Right renal cortex interstitium (tissue), 3 donors: ENCODE results near the gene SC5D. TPM values are rescaled to one million over a fixed set of nuclear protein-coding genes. Genes with fewer than 3 reads are reported as not detected.
A peak's percentile ranks its signal among the peaks of the same experiment; 100 is the strongest.

ENCODE experiments used
- DNase-seq, 3 donors: peaks; one replicate each; pipeline ENCODE4 v3.0.0-alpha.2; 2013; ENCODE audit warnings: low read depth in 3 of 3, low spot score in 2 of 3
- polyA plus RNA-seq, 3 donors: library from polyadenylated mRNA; unstranded; fragments of 120-200 nt; gene quantifications; one replicate each; pipeline ENCODE4 v1.2.1, GENCODE V29; 2013; ENCODE audit not compliant: insufficient read length in 3 of 3

The SC5D gene
- polyA plus RNA-seq, 3 donors, result 66.1 to 69.0 (median 68.3) TPM

GRCh38 chr11:121291896-121292494, 576 bp upstream of the SC5D start:
- peak in 1 of 3 donors; percentile 36 for DNase-seq

DNA sequence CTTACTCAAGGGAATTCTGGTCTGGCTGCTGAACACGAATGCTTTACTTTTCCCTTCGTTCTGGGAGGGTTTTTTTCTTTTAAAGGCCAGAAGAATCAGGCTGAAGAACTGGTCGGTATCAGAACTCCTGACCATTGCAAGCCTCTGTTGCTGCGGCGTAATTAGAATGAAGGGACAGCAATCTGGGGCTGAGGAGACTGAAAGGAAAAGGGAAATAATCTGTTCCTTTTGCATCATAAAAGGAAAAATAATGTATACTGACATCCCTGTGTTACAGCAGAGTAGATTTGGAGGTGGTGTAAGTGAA, 670 bp downstream of the SC5D start:
- DNase-seq, result no peak

GRCh38 chr11:121295246-121296029, 2.9 kb downstream of the SC5D start:
- DNase-seq, result no peak

DNA sequence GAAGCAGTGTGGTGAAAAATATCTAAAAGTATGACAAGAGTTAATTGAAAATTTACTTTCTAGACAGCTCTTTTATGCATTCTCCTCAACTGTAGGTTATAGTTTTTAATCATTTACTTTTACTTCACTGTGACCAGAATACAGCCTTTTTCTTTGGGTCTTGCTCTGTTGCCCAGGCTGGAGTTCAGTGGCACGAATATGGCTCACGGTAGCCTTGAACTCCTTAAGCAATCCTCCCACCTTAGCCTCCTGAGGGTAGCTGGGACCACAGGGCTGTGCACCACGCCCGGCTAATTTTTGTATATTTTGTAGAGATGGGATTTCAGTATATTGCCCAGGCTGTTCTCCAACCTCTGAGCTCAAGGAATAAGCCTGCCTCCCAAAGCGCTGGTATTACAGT, 5.3 kb downstream of the SC5D start:
- DNase-seq, result no peak

DNA sequence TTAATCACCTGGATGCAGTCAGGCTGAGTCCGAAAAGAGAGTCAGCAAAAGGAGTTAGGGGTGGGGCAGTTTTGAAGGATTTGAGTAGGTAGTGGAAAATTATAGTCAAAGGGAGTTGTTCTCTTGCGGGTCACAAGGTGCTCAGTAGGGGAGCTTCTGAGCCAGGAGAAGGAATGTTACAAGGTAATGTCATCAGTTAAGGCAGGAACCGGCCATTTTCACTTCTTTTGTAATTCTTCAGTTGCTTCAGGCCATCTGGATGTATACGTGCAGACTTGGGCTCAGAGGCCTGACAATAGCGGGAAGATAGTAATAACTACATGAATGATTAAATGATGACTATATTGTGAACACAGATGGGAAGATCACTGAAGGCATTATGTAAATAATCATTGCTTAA, 6.2 kb downstream of the SC5D start:
- no peak for DNase-seq

GRCh38 chr11:121299417-121299816, 6.8 kb downstream of the SC5D start:
- DNase-seq, result no peak

GRCh38 chr11:121300313-121300971, 7.9 kb downstream of the SC5D start:
- no peak for DNase-seq

- DNase-seq, result no peak
Observed at GRCh38 chr11:121300972-121301699, 8.6 kb downstream of the SC5D start.

DNA sequence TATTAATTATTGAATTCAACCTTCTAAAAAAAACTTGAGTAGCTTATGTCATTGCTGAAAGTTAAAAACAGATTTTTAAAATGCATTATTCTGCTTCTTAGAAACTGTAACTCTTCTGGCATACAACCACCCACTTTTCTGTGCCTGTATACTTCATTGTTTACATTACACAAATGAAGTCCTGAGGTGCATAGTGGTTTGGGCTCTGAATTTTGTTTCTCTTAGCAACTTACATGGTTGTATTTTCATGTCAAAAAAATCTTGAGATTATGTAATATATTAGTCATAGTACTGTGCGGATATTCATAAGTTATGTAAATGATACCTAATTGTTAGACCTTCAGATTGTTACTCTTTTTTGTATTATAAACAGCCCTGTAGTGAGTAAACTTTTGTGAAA, 12.2 kb downstream of the SC5D start:
- DNase-seq, result no peak

- DNase-seq, result no peak
Observed at GRCh38 chr11:121308816-121309215, 16.2 kb downstream of the SC5D start.

DNA sequence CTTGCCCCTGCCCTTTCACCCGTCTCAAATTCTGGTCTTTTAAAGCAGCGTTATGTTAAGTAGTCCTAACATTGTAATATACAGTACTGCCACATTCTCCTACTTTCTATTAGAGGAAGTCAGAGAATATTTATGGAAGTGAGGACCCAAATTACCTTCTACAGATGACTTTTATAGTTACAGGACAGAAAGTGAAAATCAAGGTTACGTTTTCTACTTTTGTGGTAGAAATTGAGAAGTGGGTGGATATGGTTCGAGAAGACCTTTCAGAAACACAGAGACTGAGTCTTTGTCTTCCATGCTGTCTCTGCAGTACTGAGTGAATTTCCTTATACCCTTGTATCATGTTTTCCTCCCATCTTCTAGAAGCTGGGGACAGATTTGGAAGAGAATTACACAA, 17.1 kb downstream of the SC5D start:
- DNase-seq, result no peak

GRCh38 chr11:121310908-121311307, 18.3 kb downstream of the SC5D start:
- DNase-seq, result no peak

DNA sequence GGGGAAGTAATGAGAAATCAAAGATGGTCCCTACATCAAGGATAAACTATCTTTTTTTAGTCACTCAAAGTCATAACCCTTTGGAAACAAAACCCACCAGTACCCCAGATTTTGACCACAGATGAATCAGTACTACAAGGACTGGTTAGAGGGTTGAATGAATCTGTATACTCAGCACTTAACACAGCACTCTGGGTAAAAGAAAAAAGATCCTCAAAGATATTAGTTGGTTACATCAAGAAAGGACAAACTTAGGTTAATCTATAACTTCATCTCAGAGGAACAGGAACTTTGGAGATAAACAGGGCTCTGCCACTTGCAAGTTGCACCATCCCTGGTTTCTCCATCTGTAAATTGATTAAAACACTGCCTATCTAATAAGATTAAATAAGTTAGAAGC, 18.8 kb downstream of the SC5D start:
- DNase-seq, result no peak

GRCh38 chr11:121312483-121312882, 19.9 kb downstream of the SC5D start:
- DNase-seq, result no peak

DNA sequence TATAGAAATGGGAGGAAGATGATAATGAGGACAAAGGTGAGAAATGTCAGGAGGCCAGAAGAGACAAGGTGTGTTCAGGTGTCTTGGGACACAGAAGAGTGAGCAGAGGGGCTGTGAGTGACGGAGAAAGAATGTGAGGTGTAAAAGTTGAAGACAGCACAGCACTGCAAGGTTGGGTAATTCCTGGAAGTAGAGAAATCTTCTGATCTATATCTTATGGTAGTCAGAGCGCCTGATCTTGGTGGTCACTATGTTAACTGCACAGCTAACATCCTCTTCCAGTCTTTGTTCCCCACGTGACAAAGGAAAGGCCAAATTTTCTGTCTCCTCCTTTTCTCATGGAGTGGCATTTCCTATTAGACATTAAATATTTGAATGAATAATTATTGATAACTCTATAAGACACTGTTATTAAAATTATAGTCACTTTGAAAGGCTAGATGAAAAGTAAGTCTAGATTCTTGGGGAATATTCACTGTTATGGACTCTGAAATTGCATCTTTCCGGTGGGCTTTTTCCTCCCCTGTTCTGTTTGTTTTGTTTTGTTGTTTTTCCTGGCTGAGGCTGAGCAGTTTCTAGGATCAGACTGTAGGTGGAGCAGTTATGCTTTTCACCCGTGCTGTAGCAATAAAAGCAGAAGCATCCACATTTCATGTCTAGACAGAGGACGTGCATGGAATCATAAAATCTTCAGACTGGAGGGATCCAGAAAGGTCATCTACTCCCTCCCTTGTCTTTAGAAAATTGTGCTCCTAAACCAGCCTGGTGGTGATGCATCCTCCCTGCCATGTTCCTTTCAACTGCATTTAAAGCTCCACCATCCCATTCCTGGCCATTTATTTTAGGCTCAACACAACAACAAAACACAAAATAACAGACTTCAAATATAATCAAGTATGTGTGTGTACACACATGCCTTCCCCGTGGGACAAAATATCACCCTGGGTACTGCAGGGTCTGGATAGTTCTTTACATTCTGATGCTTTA, 26.6 kb downstream of the SC5D start:
- DNase-seq, result no peak

DNA sequence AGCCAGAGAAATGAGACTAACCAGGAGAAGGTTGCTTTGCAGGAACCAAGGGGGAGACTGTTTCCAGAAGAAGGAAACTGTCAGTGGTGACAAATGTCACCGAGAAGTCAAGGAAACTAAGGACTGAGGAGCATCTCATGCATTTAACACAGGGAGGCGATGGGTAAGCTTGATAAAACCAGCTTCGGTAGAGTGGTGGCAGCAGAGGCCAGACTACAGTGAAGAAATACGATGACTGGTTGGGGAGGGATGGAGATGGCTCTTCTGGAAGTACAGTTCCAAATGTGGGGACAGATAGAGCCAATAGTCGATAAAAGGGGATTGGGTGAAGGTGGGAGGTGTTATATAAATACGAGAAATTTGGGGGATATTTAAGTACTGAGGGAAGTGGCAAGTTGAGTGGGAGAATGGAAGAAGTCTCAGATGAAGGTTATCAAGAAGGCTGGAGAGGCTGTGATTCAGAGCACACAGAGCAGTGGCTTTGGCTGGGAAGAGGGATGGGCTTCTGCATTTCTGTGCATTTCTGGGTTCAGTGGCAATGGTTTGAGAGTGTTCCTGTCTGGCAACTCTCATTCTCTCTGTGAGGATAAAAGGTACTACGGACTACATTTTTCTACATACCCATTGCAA, 29.2 kb downstream of the SC5D start:
- peak in 1 of 3 donors; percentile 18 for DNase-seq

DNA sequence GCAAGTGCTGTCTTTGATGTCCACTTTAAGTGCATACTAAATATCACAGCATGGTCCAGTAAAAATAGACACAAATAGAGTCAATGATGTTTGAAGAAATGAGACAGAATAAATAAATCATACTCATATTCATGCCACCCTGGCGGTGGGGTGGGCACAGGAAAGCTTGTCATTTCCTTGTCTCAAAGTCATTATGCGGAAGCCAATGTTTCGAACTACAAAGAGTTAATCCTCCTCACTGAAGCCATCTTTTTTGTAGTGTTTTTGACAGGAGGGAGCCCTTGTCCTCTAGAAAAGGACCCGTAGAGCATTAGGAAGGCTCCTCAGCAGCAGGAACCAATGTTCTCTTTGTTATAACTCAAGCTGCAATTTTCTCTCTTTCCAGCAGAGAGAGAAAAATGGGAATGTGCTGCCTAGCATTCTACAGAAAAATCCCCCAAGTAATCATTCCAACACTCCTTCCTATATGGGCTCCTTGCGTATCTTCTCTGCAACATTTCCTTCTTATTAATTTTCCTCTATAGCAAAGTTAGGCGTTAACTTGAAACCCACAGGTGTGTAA, 30.6 kb downstream of the SC5D start:
- no peak for DNase-seq

DNA sequence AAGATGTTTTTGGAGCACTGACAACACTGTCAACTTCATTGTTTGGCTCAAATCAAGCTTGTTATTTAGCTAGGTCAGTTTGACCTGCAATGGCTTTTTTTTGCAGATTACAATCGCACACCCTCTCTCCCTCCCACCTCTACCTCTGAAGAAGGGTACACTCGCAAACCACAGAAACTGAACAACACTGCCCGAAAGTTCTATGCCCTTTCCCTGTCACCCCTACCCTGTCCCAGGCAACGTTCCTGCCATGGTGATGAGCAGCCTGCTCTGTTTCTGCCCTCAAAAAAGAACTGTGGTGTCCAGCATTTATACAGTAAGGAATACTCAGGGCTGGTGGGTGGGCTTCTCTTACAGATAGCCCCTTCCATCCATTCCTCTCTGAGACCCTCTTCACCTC, 33.7 kb downstream of the SC5D start:
- DNase-seq, result no peak

DNA sequence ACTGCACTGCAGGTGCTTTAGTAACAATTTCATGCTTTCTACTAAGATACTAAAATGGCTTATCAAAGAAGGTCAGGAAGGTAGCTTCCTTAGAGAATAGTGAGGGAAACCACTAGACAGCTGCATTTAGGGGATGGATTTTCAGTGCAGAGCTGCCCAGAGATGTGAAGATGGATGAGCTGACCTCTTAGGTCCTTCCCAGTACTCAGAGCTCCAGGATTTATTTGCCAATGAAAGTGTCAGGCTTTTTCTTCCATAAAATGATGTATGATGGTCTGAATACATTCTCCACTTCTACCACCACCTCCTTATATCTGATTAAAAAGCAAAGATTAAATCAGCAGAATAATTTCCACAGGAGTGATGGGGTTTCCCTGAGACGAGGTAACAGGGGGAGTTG, 35.0 kb downstream of the SC5D start:
- no peak for DNase-seq
